K562 (cell line): ENCODE measurements around the gene ZCCHC8. TPM values are rescaled to one million over a fixed set of nuclear protein-coding genes. Genes with fewer than 3 reads are reported as not detected.

Experiments
- ARID1B ChIP-seq: fragments of 450-650 bp; IDR thresholded peaks from 2 replicates; pipeline ENCODE4 v1.6.1; 2016; ENCODE audit warnings: antibody characterized with exemption, mild to moderate bottlenecking, inconsistent platforms
- BMI1 ChIP-seq: fragments of 150-350 bp; IDR thresholded peaks from 2 replicates; pipeline ENCODE4 v1.6.1; 2014; ENCODE audit warnings: low read length
- BRF1 ChIP-seq: IDR thresholded peaks from 3 replicates; pipeline ENCODE4 v1.6.1; 2011; ENCODE audit warnings: borderline replicate concordance, mild to moderate bottlenecking; ENCODE audit not compliant: insufficient read length; ENCODE audit errors: extremely low read depth
- CXXC5 ChIP-seq: fragments of 250-450 bp; sonication (Bioruptor Pico); IDR thresholded peaks from 2 replicates; pipeline ENCODE4 v1.8.0; 2022; ENCODE audit warnings: inconsistent platforms, mild to moderate bottlenecking, moderate library complexity
- FOXJ2 ChIP-seq: fragments of 200-800 bp; sonication (Bioruptor generic); IDR thresholded peaks from 2 replicates; pipeline ENCODE4 v1.6.1; 2016; ENCODE audit warnings: missing genetic modification characterization, missing compliant biosample characterization
- FOXJ3 ChIP-seq: sonication (generic); formaldehyde crosslinking; IDR thresholded peaks from 2 replicates; pipeline ENCODE4 v1.4.0; 2020; ENCODE audit warnings: mild to moderate bottlenecking, missing genetic modification reagents
- FOXK2 ChIP-seq, 2 experiments: fragments of 450-650 bp; IDR thresholded peaks in 1 of 2; conservative IDR thresholded peaks in 1 of 2; 2 replicates each; pipeline ENCODE4 v1.6.1; 2016; ENCODE audit warnings: low read depth in 2 of 2, mild to moderate bottlenecking in 1 of 2
- MITF ChIP-seq: IDR thresholded peaks from 2 replicates; pipeline ENCODE4 v1.6.1; 2014; ENCODE audit warnings: antibody characterized with exemption
- NFYB ChIP-seq: IDR thresholded peaks from 2 replicates; pipeline ENCODE4 v1.6.1; 2011; ENCODE audit warnings: mild to moderate bottlenecking, moderate library complexity; ENCODE audit not compliant: insufficient read length; ENCODE audit errors: extremely low read depth
- OTX1 ChIP-seq: fragments of 450-650 bp; formaldehyde crosslinking; IDR thresholded peaks from 2 replicates; pipeline ENCODE4 v1.4.0; 2022; ENCODE audit warnings: mild to moderate bottlenecking
- PHB ChIP-seq: fragments of 250-450 bp; sonication (Bioruptor Pico); IDR thresholded peaks from 2 replicates; pipeline ENCODE4 v1.5.0; 2021
- PYGO2 ChIP-seq: fragments of 450-650 bp; IDR thresholded peaks from 2 replicates; pipeline ENCODE4 v1.6.1; 2016; ENCODE audit warnings: mild to moderate bottlenecking, missing genetic modification characterization, moderate library complexity, missing compliant biosample characterization
- RERE ChIP-seq: sonication (generic); formaldehyde crosslinking; IDR thresholded peaks from 2 replicates; pipeline ENCODE4 v1.8.0; 2023; ENCODE audit warnings: missing genetic modification reagents, mild to moderate bottlenecking, borderline replicate concordance
- SETDB1 ChIP-seq: IDR thresholded peaks from one replicate; pipeline ENCODE4 v1.6.1; 2012; ENCODE audit warnings: low read length, control low read depth, inconsistent platforms
- TCF7L2 ChIP-seq: fragments of 150-350 bp; IDR thresholded peaks from 2 replicates; pipeline ENCODE4 v1.6.1; 2016; ENCODE audit warnings: low read depth, mild to moderate bottlenecking, low read length, moderate library complexity
- THAP7 ChIP-seq: fragments of 250-450 bp; sonication (Bioruptor Pico); IDR thresholded peaks from 2 replicates; pipeline ENCODE4 v1.5.0; 2021
- ZNF197 ChIP-seq: fragments of 200-800 bp; sonication (Bioruptor generic); IDR thresholded peaks from 2 replicates; pipeline ENCODE4 v1.6.1; 2016; ENCODE audit warnings: low read depth, missing genetic modification characterization, missing compliant biosample characterization
- ZNF280A ChIP-seq: fragments of 450-650 bp; IDR thresholded peaks from 2 replicates; pipeline ENCODE4 v1.6.1; 2018; ENCODE audit warnings: mild to moderate bottlenecking, low read depth; ENCODE audit not compliant: partially characterized antibody
- ZNF436 ChIP-seq: fragments of 250-450, 450-650 bp; sonication (Bioruptor Pico); formaldehyde crosslinking; IDR thresholded peaks from 2 replicates; pipeline ENCODE4 v1.7.0; 2020; ENCODE audit warnings: mild to moderate bottlenecking
- ZNF644 ChIP-seq: fragments of 200-800 bp; sonication (Bioruptor generic); IDR thresholded peaks from 2 replicates; pipeline ENCODE4 v1.6.1; 2016; ENCODE audit warnings: low read depth, missing genetic modification characterization, missing compliant biosample characterization
- ZNF780A ChIP-seq: fragments of 250-450 bp; sonication (Bioruptor Pico); IDR thresholded peaks from 2 replicates; pipeline ENCODE4 v1.5.0; 2021; ENCODE audit warnings: mild to moderate bottlenecking
- polyA plus RNA-seq, 8 experiments: library from polyadenylated mRNA; depleted of rRNA in 4 of 8; stranded (reverse) in 5 of 8; unstranded in 3 of 8; fragments of >200 nt; fragmentation: Nextera tagmentation in 2 of 8; fragmentation: Illumina TruSeq in 1 of 8; extraction: Ambion mirVana in 2 of 8; extraction: Trizol in 1 of 8; gene quantifications; 2 replicates each; pipeline versions ENCODE4 v1.2.1 to v1.2.3, GENCODE V29; 2011 to 2014; ENCODE audit warnings: inconsistent platforms in 1 of 8, missing spikeins in 1 of 8
- total RNA-seq, 7 experiments: library from RNA; depleted of rRNA in 6 of 7; stranded (reverse); fragments of >200 nt in 6 of 7; fragmentation: Illumina TruSeq in 2 of 7; extraction: Trizol in 2 of 7; gene quantifications; 2 replicates each; pipeline versions ENCODE4 v1.2.1 to v1.2.3, GENCODE V29; 2011 to 2021; ENCODE audit warnings: low replicate concordance in 1 of 7

ZCCHC8 gene
- total and polyA plus RNA-seq, 9 of the 15 experiments (the other 6 are each of a cell fraction or from before 2014, with no cell fraction given): 14.8 to 50.9 (median 34.1) TPM

- TF ChIP-seq BRF1 (no peak), ZNF780A (CRISPR knock-in tag) (no peak), PYGO2 (tag) (no peak), CXXC5 (CRISPR knock-in tag) (no peak), NFYB (no peak), FOXK2 (conservative IDR thresholded peaks at IDR 0.05 in 1 of 2, IDR thresholded peaks at IDR 0.05 in 1 of 2; ENCODE audit: low read depth in 2 of 2) (no peak), ZNF436 (CRISPR knock-in tag) (no peak), MITF (no peak), ZNF280A (no peak), OTX1 (CRISPR knock-in tag) (no peak), BMI1 (no peak), TCF7L2 (no peak), ZNF644 (no peak), ARID1B (peak; percentile 21; the same call in 1 of the 2 replicates), FOXJ3 (CRISPR knock-in tag) (no peak), FOXJ2 (tag) (no peak), ZNF197 (CRISPR knock-in tag) (no peak), THAP7 (no peak), SETDB1 (no peak), PHB (CRISPR knock-in tag) (no peak), RERE (no peak)
These were observed 77.9 kb downstream of the ZCCHC8 start (continued) for GRCh38 chr12:122422730-122423257.
